SU-DHL-6 (cell line): ENCODE results near the gene EPS8L1.

Source experiments
- EZH2phosphoT487 ChIP-seq: fragments of 200-600 bp; sonication (generic), shearing (Covaris generic); conservative IDR thresholded peaks from 2 replicates; pipeline ENCODE4 v1.6.1; 2018; ENCODE audit warnings: mild to moderate bottlenecking, antibody characterized with exemption, low read length, moderate library complexity, mixed read lengths
- TF ChIP-seq, protein P1 (sequence below): fragments of 200-600 bp; sonication (generic); IDR thresholded peaks from one replicate; pipeline ENCODE4 v1.5.1; 2017; ENCODE audit warnings: antibody characterized with exemption, mild to moderate bottlenecking, low read length, moderate library complexity; ENCODE audit not compliant: insufficient read depth, poor library complexity, severe bottlenecking

DNA sequence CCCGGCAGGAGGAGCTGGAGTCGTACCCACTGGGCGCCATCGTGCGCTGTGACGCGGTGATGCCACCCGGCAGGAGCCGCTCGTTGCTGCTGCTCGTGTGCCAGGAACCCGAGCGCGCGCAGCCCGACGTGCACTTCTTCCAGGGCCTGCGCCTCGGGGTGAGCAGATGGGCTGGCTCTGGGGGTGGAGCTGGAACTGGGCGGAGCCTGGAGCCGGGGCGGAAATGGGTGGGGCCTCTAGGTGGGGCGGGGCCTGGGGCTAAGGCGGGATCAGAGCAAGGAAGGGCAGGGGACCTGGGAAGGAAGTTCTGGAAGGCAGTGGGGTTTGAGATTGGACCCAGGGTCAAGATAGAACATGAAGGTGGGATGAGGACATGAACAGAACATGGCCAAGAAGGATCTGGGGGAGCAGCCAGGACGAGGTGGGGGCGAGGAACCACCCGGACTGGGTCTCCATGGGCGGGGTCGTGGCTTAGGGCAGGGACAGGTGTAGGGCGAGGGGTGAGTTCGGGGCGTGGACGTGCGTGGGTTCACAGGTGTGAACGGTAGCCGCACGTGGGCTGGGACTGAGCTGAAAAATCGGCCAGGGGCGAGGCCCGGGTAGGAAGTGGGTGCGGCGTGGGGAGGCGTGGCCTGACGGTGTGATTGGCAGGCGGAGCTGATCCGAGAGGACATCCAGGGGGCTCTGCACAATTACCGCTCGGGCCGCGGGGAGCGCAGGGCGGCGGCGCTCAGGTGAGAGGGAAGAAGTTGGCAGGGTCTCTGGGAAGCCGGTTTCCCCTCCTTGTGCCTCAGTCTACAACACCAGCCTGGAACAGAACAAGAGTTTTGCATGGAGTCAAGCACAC is 4.7 kb downstream of the EPS8L1 start:
- TF ChIP-seq, protein P1, sequence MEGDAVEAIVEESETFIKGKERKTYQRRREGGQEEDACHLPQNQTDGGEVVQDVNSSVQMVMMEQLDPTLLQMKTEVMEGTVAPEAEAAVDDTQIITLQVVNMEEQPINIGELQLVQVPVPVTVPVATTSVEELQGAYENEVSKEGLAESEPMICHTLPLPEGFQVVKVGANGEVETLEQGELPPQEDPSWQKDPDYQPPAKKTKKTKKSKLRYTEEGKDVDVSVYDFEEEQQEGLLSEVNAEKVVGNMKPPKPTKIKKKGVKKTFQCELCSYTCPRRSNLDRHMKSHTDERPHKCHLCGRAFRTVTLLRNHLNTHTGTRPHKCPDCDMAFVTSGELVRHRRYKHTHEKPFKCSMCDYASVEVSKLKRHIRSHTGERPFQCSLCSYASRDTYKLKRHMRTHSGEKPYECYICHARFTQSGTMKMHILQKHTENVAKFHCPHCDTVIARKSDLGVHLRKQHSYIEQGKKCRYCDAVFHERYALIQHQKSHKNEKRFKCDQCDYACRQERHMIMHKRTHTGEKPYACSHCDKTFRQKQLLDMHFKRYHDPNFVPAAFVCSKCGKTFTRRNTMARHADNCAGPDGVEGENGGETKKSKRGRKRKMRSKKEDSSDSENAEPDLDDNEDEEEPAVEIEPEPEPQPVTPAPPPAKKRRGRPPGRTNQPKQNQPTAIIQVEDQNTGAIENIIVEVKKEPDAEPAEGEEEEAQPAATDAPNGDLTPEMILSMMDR = no peak
- TF ChIP-seq EZH2phosphoT487 = no peak
